ENCODE results near the gene RAB30.

DNA sequence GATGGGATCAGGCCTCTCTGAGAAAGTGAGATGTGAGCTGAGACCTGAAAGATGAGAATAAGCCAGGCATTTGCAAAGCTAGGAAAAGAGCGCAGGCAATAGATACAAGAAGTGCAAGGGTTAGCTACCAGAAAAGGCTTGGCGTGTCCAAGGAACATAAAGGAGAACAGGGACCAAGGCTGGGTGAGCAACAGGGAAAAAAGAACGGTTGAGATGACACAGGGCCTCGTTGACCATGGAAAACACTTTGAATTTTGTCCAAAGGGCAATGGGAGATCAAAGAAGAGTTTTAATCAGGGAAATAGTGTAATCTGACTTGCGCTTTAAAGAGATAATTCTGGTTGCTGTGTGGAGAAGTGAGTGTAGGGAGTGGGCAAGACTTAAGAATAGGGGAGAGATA lies 35.0 kb downstream of the RAB30 start:
- TF ChIP-seq, protein P1, sequence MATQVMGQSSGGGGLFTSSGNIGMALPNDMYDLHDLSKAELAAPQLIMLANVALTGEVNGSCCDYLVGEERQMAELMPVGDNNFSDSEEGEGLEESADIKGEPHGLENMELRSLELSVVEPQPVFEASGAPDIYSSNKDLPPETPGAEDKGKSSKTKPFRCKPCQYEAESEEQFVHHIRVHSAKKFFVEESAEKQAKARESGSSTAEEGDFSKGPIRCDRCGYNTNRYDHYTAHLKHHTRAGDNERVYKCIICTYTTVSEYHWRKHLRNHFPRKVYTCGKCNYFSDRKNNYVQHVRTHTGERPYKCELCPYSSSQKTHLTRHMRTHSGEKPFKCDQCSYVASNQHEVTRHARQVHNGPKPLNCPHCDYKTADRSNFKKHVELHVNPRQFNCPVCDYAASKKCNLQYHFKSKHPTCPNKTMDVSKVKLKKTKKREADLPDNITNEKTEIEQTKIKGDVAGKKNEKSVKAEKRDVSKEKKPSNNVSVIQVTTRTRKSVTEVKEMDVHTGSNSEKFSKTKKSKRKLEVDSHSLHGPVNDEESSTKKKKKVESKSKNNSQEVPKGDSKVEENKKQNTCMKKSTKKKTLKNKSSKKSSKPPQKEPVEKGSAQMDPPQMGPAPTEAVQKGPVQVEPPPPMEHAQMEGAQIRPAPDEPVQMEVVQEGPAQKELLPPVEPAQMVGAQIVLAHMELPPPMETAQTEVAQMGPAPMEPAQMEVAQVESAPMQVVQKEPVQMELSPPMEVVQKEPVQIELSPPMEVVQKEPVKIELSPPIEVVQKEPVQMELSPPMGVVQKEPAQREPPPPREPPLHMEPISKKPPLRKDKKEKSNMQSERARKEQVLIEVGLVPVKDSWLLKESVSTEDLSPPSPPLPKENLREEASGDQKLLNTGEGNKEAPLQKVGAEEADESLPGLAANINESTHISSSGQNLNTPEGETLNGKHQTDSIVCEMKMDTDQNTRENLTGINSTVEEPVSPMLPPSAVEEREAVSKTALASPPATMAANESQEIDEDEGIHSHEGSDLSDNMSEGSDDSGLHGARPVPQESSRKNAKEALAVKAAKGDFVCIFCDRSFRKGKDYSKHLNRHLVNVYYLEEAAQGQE (IDR thresholded peaks at IDR 0.05; ENCODE audit: insufficient replicate concordance, low read depth) = no peak
- TF ChIP-seq, protein P2, sequence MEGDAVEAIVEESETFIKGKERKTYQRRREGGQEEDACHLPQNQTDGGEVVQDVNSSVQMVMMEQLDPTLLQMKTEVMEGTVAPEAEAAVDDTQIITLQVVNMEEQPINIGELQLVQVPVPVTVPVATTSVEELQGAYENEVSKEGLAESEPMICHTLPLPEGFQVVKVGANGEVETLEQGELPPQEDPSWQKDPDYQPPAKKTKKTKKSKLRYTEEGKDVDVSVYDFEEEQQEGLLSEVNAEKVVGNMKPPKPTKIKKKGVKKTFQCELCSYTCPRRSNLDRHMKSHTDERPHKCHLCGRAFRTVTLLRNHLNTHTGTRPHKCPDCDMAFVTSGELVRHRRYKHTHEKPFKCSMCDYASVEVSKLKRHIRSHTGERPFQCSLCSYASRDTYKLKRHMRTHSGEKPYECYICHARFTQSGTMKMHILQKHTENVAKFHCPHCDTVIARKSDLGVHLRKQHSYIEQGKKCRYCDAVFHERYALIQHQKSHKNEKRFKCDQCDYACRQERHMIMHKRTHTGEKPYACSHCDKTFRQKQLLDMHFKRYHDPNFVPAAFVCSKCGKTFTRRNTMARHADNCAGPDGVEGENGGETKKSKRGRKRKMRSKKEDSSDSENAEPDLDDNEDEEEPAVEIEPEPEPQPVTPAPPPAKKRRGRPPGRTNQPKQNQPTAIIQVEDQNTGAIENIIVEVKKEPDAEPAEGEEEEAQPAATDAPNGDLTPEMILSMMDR (IDR thresholded peaks at IDR 0.05; ENCODE audit: insufficient read depth, low read length) = no peak
